GM12878 (cell line): ENCODE data around the gene CYB5RL. TPM values are rescaled to one million over a fixed set of nuclear protein-coding genes. Genes with fewer than 3 reads are reported as not detected.

Source experiments
- ATAC-seq: fragments of 200-7000 bp; cut with Tn5 transposase; 3 replicates; pipeline ENCODE4 v1.9.1; 2020; ENCODE audit warnings: mild to moderate bottlenecking, moderate library complexity
- BruUV-seq: library from RNA; stranded (reverse); fragments of 400-500 nt; replicated peaks from 2 replicates; lab custom pipeline; 2021; lab: Mats Ljungman, UMichigan
- CTCF ChIA-PET: fragments of 300-600 bp; sonication (Branson Sonifier 250); formaldehyde crosslinking; extraction: SDS; loops from one replicate; lab custom pipeline; 2021; ENCODE audit warnings: inconsistent platforms; lab: Yijun Ruan, JAX
- POLR2A ChIA-PET: fragments of 350-600 bp; formaldehyde crosslinking; extraction: SDS; loops from one replicate; lab custom pipeline; 2021; ENCODE audit warnings: inconsistent platforms; lab: Charles Lee
- RAD21 ChIA-PET: fragments of 300-600 bp; sonication (Branson Sonifier 250); formaldehyde crosslinking; loops from one replicate; lab custom pipeline; 2023; ENCODE audit warnings: antibody characterized with exemption; ENCODE audit not compliant: unreplicated experiment; lab: Charles Lee
- SMC1A ChIA-PET: fragments of 300-600 bp; sonication (Branson Sonifier 250); formaldehyde crosslinking; loops from one replicate; lab custom pipeline; 2023; ENCODE audit not compliant: unreplicated experiment, uncharacterized antibody; lab: Charles Lee
- DNase-seq: peaks from one replicate; pipeline ENCODE4 v3.0.0-alpha.2; 2011; ENCODE audit warnings: low read depth, low spot score
- FAIRE-seq: peaks from 3 replicates; lab custom pipeline; 2011; peaks lifted over from hg19 to GRCh38; lab: Jason Lieb, UNC
- H2AFZ ChIP-seq: 2 replicates; pipeline ENCODE4 v1.6.0; 2011; ENCODE audit warnings: low read depth, low read length, control low read depth; ENCODE audit not compliant: control insufficient read depth
- H3K27ac ChIP-seq: 2 replicates; pipeline ENCODE4 v1.5.1; 2011; ENCODE audit warnings: control low read depth; ENCODE audit not compliant: control insufficient read depth, insufficient read depth
- H3K27me3 ChIP-seq, 2 experiments: replicated peaks in 1 of 2; 2 replicates each; pipeline versions ENCODE4 v1.6.0 to v1.6.1; 2011; ENCODE audit warnings: low read length in 1 of 2; ENCODE audit not compliant: control insufficient read depth in 2 of 2, insufficient read depth in 2 of 2
- H3K36me3 ChIP-seq, 2 experiments: 2 replicates each; pipeline ENCODE4 v1.5.1; 2011; ENCODE audit warnings: low read length in 1 of 2; ENCODE audit not compliant: control insufficient read depth in 2 of 2, insufficient read depth in 2 of 2
- H3K4me1 ChIP-seq: 2 replicates; pipeline ENCODE4 v1.6.1; 2011; ENCODE audit warnings: mild to moderate bottlenecking, low read length, moderate library complexity, mixed read lengths; ENCODE audit not compliant: control insufficient read depth, insufficient read depth
- H3K4me2 ChIP-seq: 2 replicates; pipeline ENCODE4 v1.6.0; 2011; ENCODE audit warnings: control low read depth; ENCODE audit not compliant: control insufficient read depth, insufficient read depth
- H3K4me3 ChIP-seq: fragments of 200-600 bp; sonication (generic); 2 replicates; pipeline ENCODE4 v1.5.1; 2016
- H3K79me2 ChIP-seq: 2 replicates; pipeline ENCODE4 v1.6.0; 2011; ENCODE audit warnings: low read length; ENCODE audit not compliant: control insufficient read depth, insufficient read depth
- H3K9ac ChIP-seq: 2 replicates; pipeline ENCODE4 v1.8.0; 2011; ENCODE audit warnings: low read length, control low read depth, mixed read lengths; ENCODE audit not compliant: control insufficient read depth, insufficient read depth
- H3K9me3 ChIP-seq: replicated peaks from 3 replicates; pipeline ENCODE4 v1.5.1; 2011; ENCODE audit warnings: mild to moderate bottlenecking, low read length; ENCODE audit not compliant: control insufficient read depth, insufficient read depth
- H4K20me1 ChIP-seq: 2 replicates; pipeline ENCODE4 v1.6.0; 2011; ENCODE audit not compliant: control insufficient read depth, insufficient read depth
- ATF7 ChIP-seq: fragments of 450-650 bp; IDR thresholded peaks from 2 replicates; pipeline ENCODE4 v1.6.1; 2016; ENCODE audit warnings: low read depth, mild to moderate bottlenecking
- HCFC1 ChIP-seq: fragments of 150-350 bp; IDR thresholded peaks from 2 replicates; pipeline ENCODE4 v1.6.1; 2014; ENCODE audit warnings: low read length
- IRF4 ChIP-seq: IDR thresholded peaks from 2 replicates; pipeline ENCODE4 v1.6.1; 2011; ENCODE audit warnings: low read depth, low read length
- KDM1A ChIP-seq: fragments of 200-600 bp; sonication (generic); IDR thresholded peaks from 2 replicates; pipeline ENCODE4 v1.6.1; 2016; ENCODE audit warnings: borderline replicate concordance
- MEF2B ChIP-seq: fragments of 450-650 bp; IDR thresholded peaks from 2 replicates; pipeline ENCODE4 v1.6.1; 2018; ENCODE audit warnings: mild to moderate bottlenecking, moderate library complexity; ENCODE audit not compliant: partially characterized antibody, poor library complexity, severe bottlenecking
- NFXL1 ChIP-seq: fragments of 450-650 bp; IDR thresholded peaks from 2 replicates; pipeline ENCODE4 v1.6.1; 2017; ENCODE audit warnings: antibody characterized with exemption, mild to moderate bottlenecking, borderline replicate concordance
- NRF1 ChIP-seq: conservative IDR thresholded peaks from 2 replicates; pipeline ENCODE4 v1.6.1; 2011; ENCODE audit warnings: mild to moderate bottlenecking, low read depth, low read length, improper control_type of control experiment
- POU2F2 ChIP-seq: IDR thresholded peaks from 3 replicates; pipeline ENCODE4 v1.6.1; 2011; ENCODE audit warnings: low read depth, mild to moderate bottlenecking, low read length, borderline replicate concordance
- RFX5 ChIP-seq: IDR thresholded peaks from 2 replicates; pipeline ENCODE4 v1.6.1; 2011; ENCODE audit warnings: low read depth, low read length, improper control_type of control experiment
- SREBF1 ChIP-seq: IDR thresholded peaks from 2 replicates; pipeline ENCODE4 v1.6.1; 2012; ENCODE audit warnings: mild to moderate bottlenecking, low read length
- SRF ChIP-seq, 2 experiments: IDR thresholded peaks; 2 replicates each; pipeline ENCODE4 v1.6.1; 2011; ENCODE audit warnings: low read depth in 2 of 2, low read length in 2 of 2, mild to moderate bottlenecking in 1 of 2, moderate library complexity in 1 of 2
- ZZZ3 ChIP-seq: IDR thresholded peaks from 2 replicates; pipeline ENCODE4 v1.6.1; 2011; ENCODE audit warnings: low read depth; ENCODE audit not compliant: control insufficient read depth, insufficient read length
- WGBS: methylation state at CpG from one replicate; pipeline ENCODE4 v1.1.6; 2016; ENCODE audit warnings: low lambda C conversion rate; ENCODE audit not compliant: insufficient replicate concordance, insufficient coverage; ENCODE audit errors: missing lambda C conversion rate; 5-methylcytosine and 5-hydroxymethylcytosine counted together
- in situ Hi-C: fragments of 300-500 bp; cut with MboI; formaldehyde crosslinking; loops from 9 replicates; pipeline ENCODE4 v1.14.3; 2018; ENCODE audit warnings: mixed read lengths
- intact Hi-C: fragments of 100-400 bp; cut with micrococcal nuclease; formaldehyde crosslinking; loops from one replicate; pipeline ENCODE4 v1.14.2; 2022; ENCODE audit not compliant: unreplicated experiment
- polyA plus RNA-seq, 11 experiments: library from polyadenylated mRNA; depleted of rRNA in 4 of 11; unstranded in 6 of 11; stranded (reverse) in 5 of 11; fragments of >200 nt; fragmentation: Nextera tagmentation in 4 of 11; fragmentation: Illumina TruSeq in 1 of 11; extraction: Ambion mirVana in 4 of 11; extraction: Trizol in 1 of 11; gene quantifications; 1 replicate in 1 of 11; 2 replicates in 10 of 11; pipeline versions ENCODE4 v1.2.1 to v1.2.3, GENCODE V29; 2011 to 2016; ENCODE audit warnings: inconsistent platforms in 2 of 11, missing spikeins in 2 of 11, low read depth in 1 of 11
- total RNA-seq, 4 experiments: library from RNA; depleted of rRNA in 3 of 4; stranded (reverse); fragments of >200 nt in 3 of 4; fragmentation: Illumina TruSeq in 1 of 4; extraction: Trizol in 1 of 4; gene quantifications; 2 replicates each; pipeline versions ENCODE4 v1.2.1 to v1.2.3, GENCODE V29; 2013 to 2021
- TF ChIP-seq, protein P1 (sequence below): IDR thresholded peaks from 2 replicates; pipeline ENCODE4 v1.6.1; 2011; ENCODE audit warnings: low read depth, low read length, improper control_type of control experiment, borderline replicate concordance
- TF ChIP-seq, protein P2 (sequence below): fragments of 150-350 bp; IDR thresholded peaks from 2 replicates; pipeline ENCODE4 v1.6.1; 2016; ENCODE audit warnings: low read depth, low read length

CYB5RL gene
- total and polyA plus RNA-seq, 10 of the 15 experiments (the other 5 are each of a cell fraction or from before 2014, with no cell fraction given): 3.1 to 8.7 (median 7.2) TPM

DNA sequence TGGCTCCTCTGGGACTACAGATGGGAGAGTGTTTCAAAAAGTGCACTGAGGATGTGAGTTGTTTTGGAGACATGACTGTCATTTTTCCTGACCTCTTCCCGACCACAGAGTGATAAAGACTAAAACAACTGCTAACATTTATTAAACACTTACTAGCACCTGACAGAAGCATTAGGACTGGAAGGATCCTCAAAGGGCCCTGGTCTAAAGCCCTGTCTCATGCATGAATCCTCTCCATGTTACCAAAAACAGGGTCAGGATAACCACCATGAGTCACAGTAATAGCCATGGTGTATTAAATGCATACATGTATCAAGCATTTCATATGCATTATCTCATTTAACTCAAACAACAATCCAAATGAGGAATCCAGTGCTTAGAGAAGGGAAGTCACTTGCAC lies 11.5 kb downstream of the CYB5RL start:
- Histone ChIP-seq H3K9ac (no peak overlapping the region), H3K9me3 (no peaks in the 10 kb centered on the region), H3K4me2 (no peak overlapping the region), H3K36me3 (no peaks in the 10 kb centered on the region; a peak in 1 of 4 replicates), H3K27ac (no peak overlapping the region), H3K79me2 (no peaks in the 10 kb centered on the region), H2AFZ (no peak overlapping the region), H3K27me3 (no peaks in the 10 kb centered on the region), H3K4me3 (no peak overlapping the region), H4K20me1 (no peaks in the 10 kb centered on the region), H3K4me1 (no peaks in the 10 kb centered on the region)
- WGBS: 92% methylated on average over 1 of the region's 1 CpG
- POLR2A ChIA-PET: no interaction called here
- intact Hi-C loops: no loop called here
- no peak for TF ChIP-seq SREBF1
- TF ChIP-seq, protein P1, sequence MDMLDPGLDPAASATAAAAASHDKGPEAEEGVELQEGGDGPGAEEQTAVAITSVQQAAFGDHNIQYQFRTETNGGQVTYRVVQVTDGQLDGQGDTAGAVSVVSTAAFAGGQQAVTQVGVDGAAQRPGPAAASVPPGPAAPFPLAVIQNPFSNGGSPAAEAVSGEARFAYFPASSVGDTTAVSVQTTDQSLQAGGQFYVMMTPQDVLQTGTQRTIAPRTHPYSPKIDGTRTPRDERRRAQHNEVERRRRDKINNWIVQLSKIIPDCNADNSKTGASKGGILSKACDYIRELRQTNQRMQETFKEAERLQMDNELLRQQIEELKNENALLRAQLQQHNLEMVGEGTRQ: no peak
- no peak for TF ChIP-seq HCFC1
- no peak for TF ChIP-seq MEF2B
- no peak for FAIRE-seq
- ATAC-seq: no peak
- no peak for DNase-seq
- in situ Hi-C loops: no loop called here
- BruUV-seq: no TSS peak
- CTCF ChIA-PET: no interaction called here
- SMC1A ChIA-PET: no interaction called here
- RAD21 ChIA-PET: no interaction called here

DNA sequence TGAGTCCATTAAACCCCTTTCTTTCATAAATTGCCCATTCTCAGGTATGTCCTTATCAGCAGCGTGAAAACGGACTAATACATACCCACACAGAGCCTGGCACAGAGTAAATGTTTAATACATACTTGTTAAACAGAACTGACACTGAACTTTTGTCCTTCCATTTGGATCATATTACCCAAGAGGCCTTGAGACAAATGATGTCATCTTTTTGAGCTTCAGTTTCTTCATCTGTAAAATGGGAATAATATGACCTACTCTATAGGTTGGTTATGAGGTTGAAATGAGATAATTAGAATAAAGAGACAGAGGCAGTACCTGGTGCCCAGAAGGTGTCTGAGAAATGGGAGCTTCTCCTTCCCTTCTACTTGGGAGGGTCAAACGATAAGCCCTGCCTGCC lies 13.8 kb downstream of the CYB5RL start:
- H3K36me3 ChIP-seq: no peaks in the 10 kb centered on the region
- H3K79me2 ChIP-seq: no peaks in the 10 kb centered on the region
- no TSS peak for BruUV-seq
- H3K4me1 ChIP-seq: no peaks in the 10 kb centered on the region
- no peak for ATAC-seq
- CTCF ChIA-PET: no interaction called here
- H3K4me2 ChIP-seq: no peak overlapping the region
- intact Hi-C loops: no loop called here
- RAD21 ChIA-PET: no interaction called here
- POLR2A ChIA-PET: no interaction called here
- no peaks in the 10 kb centered on the region for H3K27me3 ChIP-seq
- no peak overlapping the region for H3K27ac ChIP-seq
- no peak for FAIRE-seq
- SMC1A ChIA-PET: interaction anchor here (1.0 kb wide), 1 partner anchor 15 kb away, joined by 3 read pairs; no protein-coding TSS in a partner anchor
- no peak overlapping the region for H2AFZ ChIP-seq
- H4K20me1 ChIP-seq: no peaks in the 10 kb centered on the region
- 100% methylated on average over 3 of the region's 3 CpGs for WGBS
- H3K4me3 ChIP-seq: no peak overlapping the region
- no peaks in the 10 kb centered on the region for H3K9me3 ChIP-seq
- DNase-seq: no peak
- in situ Hi-C loops: no loop called here
- no peak overlapping the region for H3K9ac ChIP-seq
- TF ChIP-seq NFXL1 (no peak), ATF7 (no peak), NRF1 (no peak), IRF4 (no peak), KDM1A (no peak), RFX5 (no peak), POU2F2 (no peak), ZZZ3 (no peak), SRF (IDR thresholded peaks at IDR 0.05; ENCODE audit: low read depth in 2 of 2, low read length in 2 of 2) (no peak)
- TF ChIP-seq, protein P2, sequence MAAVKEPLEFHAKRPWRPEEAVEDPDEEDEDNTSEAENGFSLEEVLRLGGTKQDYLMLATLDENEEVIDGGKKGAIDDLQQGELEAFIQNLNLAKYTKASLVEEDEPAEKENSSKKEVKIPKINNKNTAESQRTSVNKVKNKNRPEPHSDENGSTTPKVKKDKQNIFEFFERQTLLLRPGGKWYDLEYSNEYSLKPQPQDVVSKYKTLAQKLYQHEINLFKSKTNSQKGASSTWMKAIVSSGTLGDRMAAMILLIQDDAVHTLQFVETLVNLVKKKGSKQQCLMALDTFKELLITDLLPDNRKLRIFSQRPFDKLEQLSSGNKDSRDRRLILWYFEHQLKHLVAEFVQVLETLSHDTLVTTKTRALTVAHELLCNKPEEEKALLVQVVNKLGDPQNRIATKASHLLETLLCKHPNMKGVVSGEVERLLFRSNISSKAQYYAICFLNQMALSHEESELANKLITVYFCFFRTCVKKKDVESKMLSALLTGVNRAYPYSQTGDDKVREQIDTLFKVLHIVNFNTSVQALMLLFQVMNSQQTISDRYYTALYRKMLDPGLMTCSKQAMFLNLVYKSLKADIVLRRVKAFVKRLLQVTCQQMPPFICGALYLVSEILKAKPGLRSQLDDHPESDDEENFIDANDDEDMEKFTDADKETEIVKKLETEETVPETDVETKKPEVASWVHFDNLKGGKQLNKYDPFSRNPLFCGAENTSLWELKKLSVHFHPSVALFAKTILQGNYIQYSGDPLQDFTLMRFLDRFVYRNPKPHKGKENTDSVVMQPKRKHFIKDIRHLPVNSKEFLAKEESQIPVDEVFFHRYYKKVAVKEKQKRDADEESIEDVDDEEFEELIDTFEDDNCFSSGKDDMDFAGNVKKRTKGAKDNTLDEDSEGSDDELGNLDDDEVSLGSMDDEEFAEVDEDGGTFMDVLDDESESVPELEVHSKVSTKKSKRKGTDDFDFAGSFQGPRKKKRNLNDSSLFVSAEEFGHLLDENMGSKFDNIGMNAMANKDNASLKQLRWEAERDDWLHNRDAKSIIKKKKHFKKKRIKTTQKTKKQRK: no peak
